HG03025 (cell line): Measurements from ENCODE around the gene GRIP2.

Source experiments
- ATAC-seq: cut with Tn5 transposase; IDR thresholded peaks from one replicate; pipeline ENCODE4 v1.9.1; 2021; ENCODE audit warnings: mild to moderate bottlenecking, moderate library complexity; ENCODE audit not compliant: unreplicated experiment, low FRiP score

GRIP2 gene

GRCh38 chr3:14508505-14508819, 31.7 kb downstream of the GRIP2 start:
- no peak for ATAC-seq

- no peak for ATAC-seq
Measured at GRCh38 chr3:14507757-14508504, 32.2 kb downstream of the GRIP2 start.

- no peak for ATAC-seq
Measured at GRCh38 chr3:14507305-14507741, 32.8 kb downstream of the GRIP2 start.

- no peak for ATAC-seq
Measured at GRCh38 chr3:14506626-14507304, 33.4 kb downstream of the GRIP2 start.

GRCh38 chr3:14505803-14506500, 34.2 kb downstream of the GRIP2 start:
- no peak for ATAC-seq

GRCh38 chr3:14505001-14505802, 34.9 kb downstream of the GRIP2 start:
- no peak for ATAC-seq

GRCh38 chr3:14503706-14504065, 36.5 kb downstream of the GRIP2 start:
- no peak for ATAC-seq

- no peak for ATAC-seq
Measured at GRCh38 chr3:14503033-14503705, 37.0 kb downstream of the GRIP2 start.

- ATAC-seq, result no peak
Measured at GRCh38 chr3:14502472-14502871, 37.7 kb downstream of the GRIP2 start.

- ATAC-seq, result no peak
Measured at GRCh38 chr3:14497321-14497720, 42.8 kb downstream of the GRIP2 start.

GRCh38 chr3:14496351-14496750, 43.8 kb downstream of the GRIP2 start:
- no peak for ATAC-seq

- ATAC-seq, result no peak
Measured at GRCh38 chr3:14494973-14495300, 45.2 kb downstream of the GRIP2 start.

- ATAC-seq, result no peak
Measured at GRCh38 chr3:14494279-14494972, 45.7 kb downstream of the GRIP2 start.

GRCh38 chr3:14492948-14493881, 46.9 kb downstream of the GRIP2 start:
- no peak for ATAC-seq

- no peak for ATAC-seq
Measured at GRCh38 chr3:14491396-14492190, 48.5 kb downstream of the GRIP2 start.

- no peak for ATAC-seq
Measured at GRCh38 chr3:14490831-14491230, 49.3 kb downstream of the GRIP2 start.

GRCh38 chr3:14490255-14490654, 49.9 kb downstream of the GRIP2 start:
- ATAC-seq, result no peak

GRCh38 chr3:14489641-14490040, 50.5 kb downstream of the GRIP2 start:
- ATAC-seq, result no peak
